B cell (primary cell): ENCODE results near the gene SLC19A1.

ENCODE experiments used
- CTCF ChIP-seq: fragments of 200-600 bp; IDR thresholded peaks from one replicate; pipeline ENCODE4 v1.8.0; 2022; ENCODE audit warnings: antibody characterized with exemption, mild to moderate bottlenecking
- EZH2 ChIP-seq: IDR thresholded peaks from 2 replicates; pipeline ENCODE4 v1.6.1; 2012; ENCODE audit warnings: borderline replicate concordance, low read depth, mild to moderate bottlenecking, moderate library complexity, low read length; ENCODE audit not compliant: insufficient read depth, poor library complexity, severe bottlenecking

DNA sequence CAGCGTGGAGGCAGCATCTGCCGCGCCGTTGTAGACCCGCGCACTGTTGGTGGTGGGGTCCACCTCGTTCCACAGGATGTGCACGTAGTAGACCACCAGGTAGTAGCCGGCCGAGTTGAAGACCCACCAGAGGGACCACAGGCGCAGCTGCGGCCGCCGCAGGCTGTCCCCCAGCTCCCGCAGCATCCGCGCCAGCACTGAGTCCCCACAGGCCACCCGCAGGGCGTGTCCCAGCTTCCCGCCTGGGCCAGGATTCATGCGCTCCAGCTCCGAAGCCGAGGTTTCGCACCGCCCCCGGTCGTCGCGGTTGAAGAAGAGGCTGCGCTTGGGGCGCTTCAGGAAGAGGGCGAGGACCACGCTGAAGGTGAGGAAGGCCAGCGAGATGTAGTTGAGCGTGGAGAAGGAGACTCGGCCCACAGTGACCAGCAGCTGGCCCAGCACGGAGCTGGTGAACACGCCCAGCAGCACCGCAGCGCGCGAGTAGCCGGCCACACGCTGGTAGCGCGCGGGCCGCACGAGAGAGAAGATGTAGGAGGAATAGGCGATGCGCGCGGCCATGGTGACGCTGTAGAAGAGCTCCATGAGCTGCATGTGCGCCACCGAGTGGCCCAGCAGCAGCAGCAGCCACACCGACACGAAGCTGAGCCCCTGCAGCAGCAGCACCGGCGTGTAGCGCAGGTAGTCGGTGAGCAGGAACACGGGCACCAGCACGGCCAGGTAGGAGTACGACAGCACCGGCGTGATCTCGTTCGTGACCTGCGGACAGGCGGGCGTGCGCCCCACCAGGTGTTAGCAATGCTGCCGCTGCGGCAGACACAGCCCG is 10.6 kb downstream of the SLC19A1 start:
- TF ChIP-seq CTCF = no peak
- TF ChIP-seq EZH2 = no peak
